Measurements from ENCODE around the gene TLDC2. TPM values are rescaled to one million over a fixed set of nuclear protein-coding genes. Genes with fewer than 3 reads are reported as not detected.
"Not testable (repeated sequence)": the region's sequence is repeated elsewhere in the genome, so short reads cannot be mapped to it uniquely, and the experiment has no call there.

The TLDC2 gene
- total and polyA plus RNA-seq, 4 donors = 0.36 to 4.1 TPM; not detected in 2

GRCh38 chr20:36933571-36933970 lies 57.6 kb downstream of the TLDC2 start:
- H3K27me3 ChIP-seq (ENCODE audit: control insufficient read depth in 1 of 2, insufficient read depth in 2 of 2, low read length in 1 of 2); DNase-seq; H3K4me3 ChIP-seq (ENCODE audit: low read length in 2 of 2); H3K9me3 ChIP-seq (ENCODE audit: control insufficient read depth, low read length); H3K36me3 ChIP-seq (ENCODE audit: control insufficient read depth in 1 of 2, insufficient read depth in 2 of 2, low read length in 1 of 2); H3K4me1 ChIP-seq (ENCODE audit: control insufficient read depth in 1 of 2, insufficient read depth in 2 of 2, low read length in 2 of 2); intact Hi-C loops (cut with DNase I); ATAC-seq (ENCODE audit: low FRiP score); H3K27ac ChIP-seq (ENCODE audit: low read depth in 1 of 2, low read length in 2 of 2): not testable (repeated sequence)
- WGBS, 2 donors = 93 to 96% methylated on average over 16 of the region's 16 CpGs

- Histone ChIP-seq H3K4me1 (ENCODE audit: control insufficient read depth in 1 of 2, insufficient read depth in 2 of 2, low read length in 2 of 2) (peaks cover 0 to 2% of the 10 kb centered on the region in 2 donors), H3K36me3 (ENCODE audit: control insufficient read depth in 1 of 2, insufficient read depth in 2 of 2, low read length in 1 of 2) (peaks cover 0 to 3% of the 10 kb centered on the region in 2 donors), H3K4me3 (ENCODE audit: low read length in 2 of 2) (no peak overlapping the region), H3K27me3 (ENCODE audit: control insufficient read depth in 1 of 2, insufficient read depth in 2 of 2, low read length in 1 of 2) (no peaks in the 10 kb centered on the region), H3K27ac (ENCODE audit: low read depth in 1 of 2, low read length in 2 of 2) (peak overlapping the region in 1 of 2 donors; percentile 51), H3K9me3 (ENCODE audit: control insufficient read depth, low read length) (no peaks in the 10 kb centered on the region)
- 89 to 98% methylated on average over 8 of the region's 8 CpGs for WGBS, 2 donors
- no peak for ATAC-seq (ENCODE audit: low FRiP score)
- intact Hi-C loops (cut with DNase I) = no loop called here
- DNase-seq = no peak
Measured at GRCh38 chr20:36936341-36936740, 60.4 kb downstream of the TLDC2 start.

DNA sequence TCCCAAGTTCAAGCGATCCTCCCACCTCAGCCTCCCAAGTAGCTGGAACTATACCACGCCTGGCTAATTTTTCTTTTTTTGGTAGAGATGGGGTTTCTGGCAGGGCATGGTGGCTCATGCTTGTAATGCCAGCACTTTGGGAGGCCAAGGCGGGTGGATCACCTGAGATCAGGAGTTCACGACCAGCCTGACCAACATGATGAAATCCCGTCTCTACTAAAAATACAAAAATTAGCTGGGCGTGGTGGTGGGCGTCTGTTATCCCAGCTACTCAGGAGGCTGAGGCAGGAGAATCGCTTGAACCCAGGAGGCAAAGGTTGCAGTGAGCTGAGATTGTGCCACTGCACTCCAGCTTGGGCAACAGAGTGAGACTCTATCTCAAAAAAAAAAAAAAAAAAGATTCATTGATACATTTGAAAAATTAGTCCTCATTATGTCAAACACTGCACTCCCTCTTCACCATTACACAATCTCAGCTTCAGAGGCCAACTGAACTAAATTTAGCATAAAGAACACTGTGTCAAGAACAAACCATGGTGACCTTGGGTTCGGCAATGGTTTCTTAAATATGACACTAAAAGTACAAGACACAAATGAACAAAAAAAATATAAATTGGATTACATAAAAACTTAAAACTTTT lies 60.9 kb downstream of the TLDC2 start:
- intact Hi-C loops (cut with DNase I) = not testable (repeated sequence)
- peak overlapping the region in 1 of 2 donors; percentile 51 for H3K27ac ChIP-seq (ENCODE audit: low read depth in 1 of 2, low read length in 2 of 2)
- WGBS, 2 donors = 77 to 91% methylated on average over 9 of the region's 9 CpGs

DNA sequence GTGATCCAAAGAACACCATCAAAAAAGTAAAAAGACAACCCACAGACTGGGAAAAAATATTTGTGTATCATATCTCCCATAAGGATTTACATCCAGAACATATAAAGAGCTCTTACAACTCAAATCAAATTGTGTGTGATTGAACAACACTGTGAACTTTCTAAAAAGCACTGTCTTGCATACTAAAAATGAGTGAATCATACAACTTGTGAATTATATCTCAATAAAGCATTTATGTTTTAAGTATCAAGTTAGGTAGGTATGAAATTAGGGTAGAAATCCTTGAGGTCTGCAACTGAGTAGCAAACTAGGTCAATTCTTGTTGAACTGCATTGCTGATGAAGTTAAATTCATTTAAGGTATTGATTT lies 61.4 kb downstream of the TLDC2 start:
- DNase-seq (no peak), ATAC-seq (ENCODE audit: low FRiP score) (no peak)
- Histone ChIP-seq H3K27ac (ENCODE audit: low read depth in 1 of 2, low read length in 2 of 2) (no peak overlapping the region), H3K27me3 (ENCODE audit: control insufficient read depth in 1 of 2, insufficient read depth in 2 of 2, low read length in 1 of 2) (no peaks in the 10 kb centered on the region), H3K36me3 (ENCODE audit: control insufficient read depth in 1 of 2, insufficient read depth in 2 of 2, low read length in 1 of 2) (peaks cover 0 to 3% of the 10 kb centered on the region in 2 donors), H3K9me3 (ENCODE audit: control insufficient read depth, low read length) (no peaks in the 10 kb centered on the region), H3K4me3 (ENCODE audit: low read length in 2 of 2) (no peak overlapping the region), H3K4me1 (ENCODE audit: control insufficient read depth in 1 of 2, insufficient read depth in 2 of 2, low read length in 2 of 2) (peaks cover 0 to 2% of the 10 kb centered on the region in 2 donors)
- intact Hi-C loops (cut with DNase I) = no loop called here

More for the DNA sequence above, 60.9 kb downstream of the TLDC2 start:
- H3K36me3 ChIP-seq (ENCODE audit: control insufficient read depth in 1 of 2, insufficient read depth in 2 of 2, low read length in 1 of 2); H3K27me3 ChIP-seq (ENCODE audit: control insufficient read depth in 1 of 2, insufficient read depth in 2 of 2, low read length in 1 of 2); H3K9me3 ChIP-seq (ENCODE audit: control insufficient read depth, low read length); H3K4me1 ChIP-seq (ENCODE audit: control insufficient read depth in 1 of 2, insufficient read depth in 2 of 2, low read length in 2 of 2); H3K4me3 ChIP-seq (ENCODE audit: low read length in 2 of 2); DNase-seq: not testable (repeated sequence)
- peak; percentile 68 for ATAC-seq (ENCODE audit: low FRiP score)

GRCh38 chr20:36941401-36941835 lies 65.5 kb downstream of the TLDC2 start:
- Histone ChIP-seq H3K27ac (ENCODE audit: low read depth in 1 of 2, low read length in 2 of 2) (no peak overlapping the region), H3K36me3 (ENCODE audit: control insufficient read depth in 1 of 2, insufficient read depth in 2 of 2, low read length in 1 of 2) (peaks cover 0 to 1% of the 10 kb centered on the region in 2 donors), H3K4me3 (ENCODE audit: low read length in 2 of 2) (no peak overlapping the region), H3K4me1 (ENCODE audit: control insufficient read depth in 1 of 2, insufficient read depth in 2 of 2, low read length in 2 of 2) (peaks cover 0 to 6% of the 10 kb centered on the region in 2 donors), H3K27me3 (ENCODE audit: control insufficient read depth in 1 of 2, insufficient read depth in 2 of 2, low read length in 1 of 2) (no peaks in the 10 kb centered on the region), H3K9me3 (ENCODE audit: control insufficient read depth, low read length) (no peaks in the 10 kb centered on the region)
- 85 to 95% methylated on average over 1 of the region's 1 CpG for WGBS, 2 donors
- intact Hi-C loops (cut with DNase I) = no loop called here
- no peak for ATAC-seq (ENCODE audit: low FRiP score)
- no peak for DNase-seq

Other genes with a start within 250 kb of the TLDC2 start
- 1 to 10 TPM in 1 of 2 donors, under 1 TPM in 1; 0.99 to 1.0 TPM for gene SLA2, start 229.9 kb upstream of the TLDC2 start, total RNA-seq
- under 1 TPM in 1 of 2 donors, not detected in 1; 0.13 TPM for gene SLA2, start 229.9 kb upstream of the TLDC2 start, polyA plus RNA-seq
- gene NDRG3, start 130.0 kb upstream of the TLDC2 start, total RNA-seq = 10 to 100 TPM; 35.7 to 37.6 TPM
- 10 to 100 TPM; 31.4 to 31.8 TPM for gene NDRG3, start 130.0 kb upstream of the TLDC2 start, polyA plus RNA-seq
- 1 to 10 TPM; 7.1 to 7.7 TPM for gene DSN1, start 102.4 kb upstream of the TLDC2 start, total RNA-seq
- 10 to 100 TPM in 1 of 2 donors, 1 to 10 TPM in 1; 7.1 to 10.6 TPM for gene DSN1, start 102.4 kb upstream of the TLDC2 start, polyA plus RNA-seq
- gene SAMHD1, start 75.6 kb downstream of the TLDC2 start, total RNA-seq = 100 to 1,000 TPM; 127 TPM
- gene SAMHD1, start 75.6 kb downstream of the TLDC2 start, polyA plus RNA-seq = 100 to 1,000 TPM in 1 of 2 donors, 10 to 100 TPM in 1; 85.0 to 165 TPM
- gene RBL1, start 219.9 kb downstream of the TLDC2 start, total RNA-seq = 1 to 10 TPM; 5.6 to 8.9 TPM
- gene RBL1, start 219.9 kb downstream of the TLDC2 start, polyA plus RNA-seq = 1 to 10 TPM in 1 of 2 donors, under 1 TPM in 1; 0.38 to 1.8 TPM